A549 (cell line): ENCODE results near the gene EIF4G1.

Experiments used
- CTCF ChIP-seq: fragments of >200 bp; sonication (Bioruptor Twin); formaldehyde crosslinking; IDR thresholded peaks from 3 replicates; pipeline ENCODE4 v1.5.1; 2016
- KDM5A ChIP-seq: fragments of 200-600 bp; sonication (generic); IDR thresholded peaks from 2 replicates; pipeline ENCODE4 v1.6.1; 2016; ENCODE audit warnings: antibody characterized with exemption, mild to moderate bottlenecking
- MAX ChIP-seq: IDR thresholded peaks from 2 replicates; pipeline ENCODE4 v1.6.1; 2012
- RFX5 ChIP-seq: fragments of 450-650 bp; IDR thresholded peaks from 2 replicates; pipeline ENCODE4 v1.7.1; 2014; ENCODE audit warnings: antibody characterized with exemption, mild to moderate bottlenecking, moderate library complexity
- RNF2 ChIP-seq: fragments of 200-600 bp; sonication (generic); IDR thresholded peaks from 2 replicates; pipeline ENCODE4 v1.6.1; 2016; ENCODE audit warnings: low read depth, mild to moderate bottlenecking, antibody characterized with exemption, moderate library complexity, borderline replicate concordance
- TF ChIP-seq, protein P1 (sequence below): fragments of 150-350 bp; IDR thresholded peaks from 2 replicates; pipeline ENCODE4 v1.6.1; 2014; ENCODE audit warnings: low read depth, mild to moderate bottlenecking, low read length

DNA sequence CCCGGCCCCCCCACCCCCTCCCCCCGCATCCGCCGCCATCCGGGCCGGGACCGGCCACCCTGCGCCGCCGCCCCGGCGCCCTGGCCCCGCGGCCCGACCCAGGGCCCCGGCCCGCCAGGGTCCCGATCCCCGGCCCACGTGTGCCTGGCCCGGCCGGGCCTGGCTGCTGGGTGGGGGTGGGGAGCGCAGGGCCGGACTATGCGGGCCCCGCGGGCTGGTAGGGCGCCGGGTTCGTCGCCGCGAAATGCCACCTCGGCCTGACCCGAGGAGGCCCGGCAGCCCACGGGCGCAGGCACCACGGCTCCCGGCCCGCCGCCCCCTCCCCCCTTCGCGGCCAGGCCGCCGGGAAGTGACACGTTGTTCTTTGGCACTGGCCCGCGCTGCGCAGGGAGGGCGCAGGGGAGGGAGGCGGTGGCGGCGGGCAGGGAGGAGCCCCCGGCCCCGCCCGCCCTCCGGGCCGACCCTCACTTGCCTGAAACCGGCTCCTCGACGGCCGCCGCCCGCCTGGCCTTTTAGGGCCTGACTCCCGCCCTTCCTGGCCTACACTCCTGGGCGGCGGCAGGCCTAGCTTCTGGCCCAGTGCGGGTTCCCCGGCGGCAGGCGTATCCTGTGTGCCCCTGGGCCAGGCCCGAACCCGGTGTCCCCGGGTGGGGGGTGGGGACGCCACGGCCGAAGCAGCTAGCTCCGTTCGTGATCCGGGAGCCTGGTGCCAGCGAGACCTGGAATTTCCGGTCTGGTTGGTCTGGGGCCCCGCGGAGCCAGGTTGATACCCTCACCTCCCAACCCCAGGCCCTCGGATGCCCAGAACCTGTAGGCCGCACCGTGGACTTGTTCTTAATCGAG lies 515 bp downstream of the EIF4G1 start:
- no peak; the same call in 1 of the 2 replicates for TF ChIP-seq MAX
- TF ChIP-seq, protein P1, sequence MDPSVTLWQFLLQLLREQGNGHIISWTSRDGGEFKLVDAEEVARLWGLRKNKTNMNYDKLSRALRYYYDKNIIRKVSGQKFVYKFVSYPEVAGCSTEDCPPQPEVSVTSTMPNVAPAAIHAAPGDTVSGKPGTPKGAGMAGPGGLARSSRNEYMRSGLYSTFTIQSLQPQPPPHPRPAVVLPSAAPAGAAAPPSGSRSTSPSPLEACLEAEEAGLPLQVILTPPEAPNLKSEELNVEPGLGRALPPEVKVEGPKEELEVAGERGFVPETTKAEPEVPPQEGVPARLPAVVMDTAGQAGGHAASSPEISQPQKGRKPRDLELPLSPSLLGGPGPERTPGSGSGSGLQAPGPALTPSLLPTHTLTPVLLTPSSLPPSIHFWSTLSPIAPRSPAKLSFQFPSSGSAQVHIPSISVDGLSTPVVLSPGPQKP: no peak
- no peak for TF ChIP-seq KDM5A
- no peak for TF ChIP-seq CTCF
- TF ChIP-seq RNF2: no peak
- TF ChIP-seq RFX5: no peak
